ENCODE measurements around the gene EVA1C. TPM values are rescaled to one million over a fixed set of nuclear protein-coding genes. Genes with fewer than 3 reads are reported as not detected.

EVA1C gene
- total RNA-seq, 4 donors from 2014 or later: 57.4 to 108 (median 66.7) TPM

- intact Hi-C loops (cut with DNase I; ENCODE audit: low total_unique reads): no loop called here
- 94% methylated on average over 17 of the region's 17 CpGs for WGBS, 2 donors
- no peak overlapping the region for H3K4me3 ChIP-seq (ENCODE audit: low read depth, poor library complexity, severe bottlenecking)
- TF ChIP-seq, protein P1, sequence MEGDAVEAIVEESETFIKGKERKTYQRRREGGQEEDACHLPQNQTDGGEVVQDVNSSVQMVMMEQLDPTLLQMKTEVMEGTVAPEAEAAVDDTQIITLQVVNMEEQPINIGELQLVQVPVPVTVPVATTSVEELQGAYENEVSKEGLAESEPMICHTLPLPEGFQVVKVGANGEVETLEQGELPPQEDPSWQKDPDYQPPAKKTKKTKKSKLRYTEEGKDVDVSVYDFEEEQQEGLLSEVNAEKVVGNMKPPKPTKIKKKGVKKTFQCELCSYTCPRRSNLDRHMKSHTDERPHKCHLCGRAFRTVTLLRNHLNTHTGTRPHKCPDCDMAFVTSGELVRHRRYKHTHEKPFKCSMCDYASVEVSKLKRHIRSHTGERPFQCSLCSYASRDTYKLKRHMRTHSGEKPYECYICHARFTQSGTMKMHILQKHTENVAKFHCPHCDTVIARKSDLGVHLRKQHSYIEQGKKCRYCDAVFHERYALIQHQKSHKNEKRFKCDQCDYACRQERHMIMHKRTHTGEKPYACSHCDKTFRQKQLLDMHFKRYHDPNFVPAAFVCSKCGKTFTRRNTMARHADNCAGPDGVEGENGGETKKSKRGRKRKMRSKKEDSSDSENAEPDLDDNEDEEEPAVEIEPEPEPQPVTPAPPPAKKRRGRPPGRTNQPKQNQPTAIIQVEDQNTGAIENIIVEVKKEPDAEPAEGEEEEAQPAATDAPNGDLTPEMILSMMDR (IDR thresholded peaks at IDR 0.05): no peak
- TF ChIP-seq POLR2A (IDR thresholded peaks at IDR 0.05): no peak
- DNase-seq (ENCODE audit: low spot score in 2 of 2): peak in 1 of 2 donors; percentile 53
These were observed 60.6 kb downstream of the EVA1C start for GRCh38 chr21:32472890-32473765.

DNA sequence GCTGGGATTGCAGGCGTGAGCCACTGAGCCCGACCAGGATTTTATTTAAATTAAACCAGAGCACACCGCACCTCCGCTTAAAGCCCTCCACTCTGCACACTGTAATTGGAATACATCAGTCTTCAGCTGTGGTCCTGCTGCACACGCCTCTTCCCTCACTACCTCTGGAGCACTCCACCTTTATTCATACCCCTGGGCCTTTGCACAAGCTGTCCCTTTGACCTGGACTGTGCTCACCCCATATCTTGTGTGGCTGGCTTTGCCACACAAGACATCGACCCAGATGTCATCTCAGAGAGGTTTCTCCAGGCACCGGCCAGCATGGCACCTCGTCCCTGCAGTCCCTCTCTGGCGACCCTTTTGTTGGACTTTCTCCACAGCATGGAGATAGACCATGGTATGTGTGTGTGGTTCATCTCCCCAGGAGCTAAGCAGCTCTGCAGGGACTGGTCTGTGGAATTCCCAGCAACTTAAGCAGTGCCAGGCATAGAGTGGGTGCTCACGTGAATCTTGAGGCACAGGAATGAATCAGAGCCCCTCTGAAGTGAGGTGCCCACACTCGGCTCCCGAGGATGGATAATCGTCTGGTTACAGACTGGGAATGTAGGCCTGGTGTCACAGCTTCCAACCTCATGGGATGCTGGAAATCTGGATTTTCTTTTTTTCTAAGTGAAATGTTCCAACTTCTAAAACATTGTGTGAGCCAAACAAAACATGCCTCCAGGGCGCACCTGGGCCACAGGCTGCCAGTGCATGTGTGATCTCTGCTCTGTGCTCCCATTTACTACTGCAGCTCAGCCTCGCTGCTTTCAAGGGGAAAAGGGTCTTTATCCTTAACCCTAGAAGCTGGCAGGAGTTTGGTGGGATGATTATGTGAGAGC, 61.9 kb downstream of the EVA1C start:
- H3K4me3 ChIP-seq (ENCODE audit: low read depth, poor library complexity, severe bottlenecking): no peak overlapping the region
- intact Hi-C loops (cut with DNase I; ENCODE audit: low total_unique reads): no loop called here
- 78 to 80% methylated on average over 15 of the region's 15 CpGs for WGBS, 2 donors
- DNase-seq (ENCODE audit: low spot score in 2 of 2): peak in 1 of 2 donors; percentile 84
- TF ChIP-seq POLR2A (IDR thresholded peaks at IDR 0.05): no peak
- TF ChIP-seq, protein P1 (IDR thresholded peaks at IDR 0.05): no peak

GRCh38 chr21:32475162-32475812, 62.8 kb downstream of the EVA1C start:
- no peak for TF ChIP-seq POLR2A (IDR thresholded peaks at IDR 0.05)
- TF ChIP-seq, protein P1 (IDR thresholded peaks at IDR 0.05): no peak
- H3K4me3 ChIP-seq (ENCODE audit: low read depth, poor library complexity, severe bottlenecking): no peak overlapping the region
- no peak for DNase-seq (ENCODE audit: low spot score in 2 of 2)
- 28 to 31% methylated on average over 9 of the region's 9 CpGs for WGBS, 2 donors
- intact Hi-C loops (cut with DNase I; ENCODE audit: low total_unique reads): no loop called here

DNA sequence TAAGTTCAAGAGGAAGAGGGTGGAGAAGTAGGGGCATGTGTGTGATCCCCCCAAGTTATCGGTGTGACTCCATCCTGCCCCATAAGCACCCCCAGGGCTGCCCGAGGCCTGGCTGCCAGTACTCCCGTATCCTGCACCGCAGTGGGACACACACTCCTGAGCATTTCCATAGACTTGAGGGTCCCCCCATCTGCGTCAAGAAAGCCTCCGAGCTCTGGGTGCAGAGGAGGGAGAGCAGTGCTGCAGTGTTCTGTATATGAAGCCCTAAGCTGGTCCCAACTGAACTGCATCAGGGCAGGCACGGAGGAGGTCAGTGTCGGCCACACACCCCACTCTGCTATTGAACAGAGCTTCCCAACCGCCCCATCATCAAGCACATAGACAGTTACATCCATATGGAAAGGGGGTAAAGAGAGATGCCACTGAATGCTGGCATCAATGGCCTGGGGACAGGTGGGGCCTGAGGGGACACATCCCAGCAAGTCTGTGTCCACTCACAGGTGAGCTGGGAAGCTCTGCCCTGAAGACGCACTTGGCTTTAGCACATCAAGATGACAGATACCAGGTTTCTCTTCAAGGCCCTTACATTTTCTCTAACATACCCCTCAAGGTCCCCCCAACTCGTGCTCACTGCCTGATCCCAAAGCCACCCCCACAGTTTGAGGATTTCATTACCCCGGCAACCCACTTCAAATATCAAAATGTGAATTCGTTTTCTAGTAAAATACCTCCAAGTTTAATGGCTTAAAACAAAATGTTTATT, 64.3 kb downstream of the EVA1C start:
- no peak for TF ChIP-seq POLR2A (IDR thresholded peaks at IDR 0.05)
- TF ChIP-seq, protein P1 (IDR thresholded peaks at IDR 0.05): no peak
- H3K4me3 ChIP-seq (ENCODE audit: low read depth, poor library complexity, severe bottlenecking): no peak overlapping the region
- peak in 1 of 2 donors; percentile 70 for DNase-seq (ENCODE audit: low spot score in 2 of 2)
- intact Hi-C loops (cut with DNase I; ENCODE audit: low total_unique reads): no loop called here
- WGBS, 2 donors: 92 to 96% methylated on average over 13 of the region's 13 CpGs

DNA sequence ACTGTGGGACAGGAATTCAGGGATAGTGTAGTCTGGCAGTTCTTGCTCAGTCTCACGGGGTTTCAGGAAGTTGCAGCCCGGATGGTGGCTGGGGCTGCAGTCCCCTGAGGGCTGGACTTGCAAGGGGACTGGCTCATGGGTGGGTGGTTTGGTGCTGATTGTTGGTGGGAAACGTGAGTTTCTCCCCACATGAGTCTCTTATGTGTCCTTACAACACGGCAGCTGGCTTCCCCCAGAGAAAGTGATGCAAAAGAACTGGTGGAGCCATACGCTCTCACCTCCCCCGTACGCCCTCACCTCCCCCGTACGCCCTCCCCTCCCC, 64.9 kb downstream of the EVA1C start:
- DNase-seq (ENCODE audit: low spot score in 2 of 2): peak in 1 of 2 donors; percentile 60
- WGBS, 2 donors: 82 to 87% methylated on average over 7 to 9 of the region's 9 CpGs
- intact Hi-C loops (cut with DNase I; ENCODE audit: low total_unique reads): no loop called here
- no peak for TF ChIP-seq POLR2A (IDR thresholded peaks at IDR 0.05)
- TF ChIP-seq, protein P1 (IDR thresholded peaks at IDR 0.05): no peak
- H3K4me3 ChIP-seq (ENCODE audit: low read depth, poor library complexity, severe bottlenecking): no peak overlapping the region

Measured in lower leg skin (tissue), 4 donors.